ENCODE measurements around the gene RARB.

Gene RARB

DNA sequence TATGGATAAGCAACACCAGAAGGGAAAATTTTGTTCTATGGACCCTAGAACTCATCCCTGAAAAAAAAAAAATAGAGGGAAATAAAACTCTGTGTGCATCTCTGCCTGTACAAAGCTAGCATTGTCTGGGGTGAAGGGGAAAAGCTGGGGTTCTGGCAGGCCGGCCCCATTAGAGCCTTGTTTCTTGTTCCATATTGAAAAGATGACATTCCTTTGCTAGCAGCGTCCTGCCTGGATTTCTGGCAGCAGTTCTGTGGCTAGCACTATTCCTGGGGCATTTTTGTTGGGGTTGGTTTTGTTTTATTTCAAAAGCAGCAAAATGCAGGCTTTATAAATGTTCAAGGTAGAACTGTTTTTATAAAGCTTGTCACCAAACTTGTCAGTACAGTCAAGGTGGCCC, 45.2 kb downstream of the RARB start:
- no peak for DNase-seq

DNA sequence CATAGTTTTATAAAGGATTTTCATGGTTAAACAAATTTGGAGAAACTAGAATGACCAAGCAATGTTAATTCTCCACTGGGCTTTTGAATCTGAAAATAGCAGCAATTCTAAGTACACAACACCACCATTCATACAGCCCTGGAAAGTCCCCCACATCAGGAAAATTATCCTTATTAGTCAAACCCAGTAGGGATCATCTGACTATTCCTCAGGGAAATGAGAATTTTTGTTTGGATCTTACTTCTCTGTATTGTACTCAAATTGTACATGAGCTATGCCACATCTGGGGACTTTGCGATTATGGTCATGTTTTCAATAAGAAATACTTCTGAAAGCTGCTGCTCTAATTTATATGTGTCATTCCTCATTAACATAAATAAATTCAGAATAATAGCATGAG, 46.0 kb downstream of the RARB start:
- no peak for DNase-seq

DNA sequence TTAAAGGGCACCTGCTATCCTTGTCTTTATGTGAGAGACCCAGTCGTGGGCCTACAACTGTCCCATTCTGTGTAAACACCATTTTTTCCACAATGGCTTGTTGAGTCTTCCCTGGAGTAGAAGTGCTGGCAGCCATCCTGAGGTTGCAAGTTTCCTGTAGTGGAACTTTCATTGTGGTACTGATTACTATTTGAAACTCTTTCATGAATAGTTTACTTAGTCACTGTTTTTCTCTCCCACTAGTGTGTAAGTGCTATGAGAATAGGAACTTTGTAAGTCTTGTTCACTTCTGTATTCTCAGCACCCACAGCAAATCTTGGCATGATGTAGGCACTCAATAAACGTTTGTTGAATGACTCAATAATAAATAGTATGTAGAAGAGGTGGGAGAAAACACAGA, 48.6 kb downstream of the RARB start:
- no peak for DNase-seq

DNA sequence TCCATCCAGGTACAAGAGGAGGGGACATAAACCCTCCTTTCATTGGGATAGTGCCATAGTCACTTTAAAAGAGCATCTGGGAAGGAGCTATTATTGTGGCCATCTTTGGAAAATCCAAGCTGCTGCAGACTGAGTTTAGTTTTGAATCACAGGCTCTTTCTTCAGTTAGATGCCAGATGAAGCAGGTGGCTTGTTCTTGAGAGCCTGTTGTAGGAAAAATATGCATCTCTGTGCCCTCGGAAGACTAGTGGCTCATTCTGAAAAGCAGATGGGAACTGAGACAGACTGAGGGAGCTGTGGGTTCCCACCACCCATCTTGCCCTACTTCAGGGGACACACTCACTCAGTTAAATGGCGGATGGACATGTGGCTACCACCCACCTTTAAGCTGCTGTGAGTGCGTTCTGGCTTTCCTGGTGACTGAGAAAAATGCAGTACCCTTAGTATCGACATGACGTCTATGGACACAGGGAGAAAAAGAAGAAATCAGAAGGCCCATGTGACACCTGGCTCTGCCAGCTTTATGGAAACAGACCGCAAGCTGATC, 50.2 kb downstream of the RARB start:
- DNase-seq = peak; percentile 33

DNA sequence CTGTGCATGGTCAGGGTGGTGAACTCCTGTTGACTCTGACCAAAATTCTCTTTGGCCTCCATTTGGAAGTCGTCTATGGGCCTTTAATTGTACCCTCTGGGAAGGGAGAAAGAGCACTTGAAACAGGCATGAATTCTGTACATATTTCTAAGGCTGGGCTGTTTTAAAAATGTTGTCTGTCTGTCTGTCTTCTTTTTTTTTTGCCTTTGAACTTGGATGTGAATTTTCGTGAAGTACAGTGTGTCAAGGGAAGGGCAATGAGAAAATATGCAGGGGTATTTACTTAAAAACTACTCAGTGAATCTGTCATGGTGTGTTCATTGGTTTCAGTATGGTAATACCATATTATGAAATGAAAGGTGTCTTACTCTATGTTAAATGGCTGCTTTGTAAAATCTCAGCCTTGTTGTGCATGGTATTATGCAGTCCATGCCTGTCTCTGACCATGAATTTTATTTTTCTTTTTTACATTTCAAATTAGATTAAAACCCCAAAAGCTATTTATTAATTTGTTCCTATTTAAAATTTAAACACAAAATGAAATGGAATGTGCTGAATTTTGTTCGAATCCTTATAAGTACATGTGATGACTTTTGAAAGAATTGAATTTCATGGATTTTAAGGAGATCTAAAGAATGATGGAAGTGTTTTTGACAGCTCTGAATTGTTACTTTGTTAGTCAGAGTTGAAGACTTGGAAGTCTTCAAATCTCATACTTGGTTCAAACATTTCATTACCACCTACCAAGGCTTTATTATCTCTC, 51.1 kb downstream of the RARB start:
- no peak for DNase-seq

DNA sequence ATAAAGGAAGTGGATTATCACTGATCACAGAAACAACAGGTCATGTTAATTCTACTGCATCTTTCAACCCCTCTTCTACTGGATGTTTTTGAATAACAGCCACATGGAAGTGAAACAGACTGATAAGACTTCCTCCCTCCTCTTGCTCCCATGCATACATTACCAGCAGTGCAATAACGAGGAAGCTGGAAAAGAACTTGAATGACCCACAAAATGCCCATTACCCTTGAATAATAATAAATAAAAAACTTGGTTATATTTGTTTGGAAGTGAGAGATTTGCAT, 51.6 kb downstream of the RARB start:
- no peak for DNase-seq

DNA sequence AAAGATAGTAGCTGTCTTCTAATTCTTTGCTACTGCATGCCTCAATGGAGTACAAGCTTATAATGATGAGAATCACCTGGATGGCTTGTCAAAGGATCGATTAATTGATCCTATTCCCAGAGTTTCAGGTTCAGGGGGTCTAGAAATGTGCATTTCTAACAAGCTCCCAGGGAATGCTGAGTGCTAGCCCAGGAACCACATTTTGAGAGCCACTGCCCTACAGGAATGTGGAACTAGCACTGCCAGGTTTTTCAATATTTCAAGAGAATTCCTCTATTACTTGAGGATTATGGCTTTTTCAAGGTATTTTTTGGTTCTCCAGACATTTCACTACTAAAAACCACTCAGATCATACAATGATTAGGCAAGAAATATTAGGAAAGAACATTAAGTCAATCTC, 52.7 kb downstream of the RARB start:
- no peak for DNase-seq

DNA sequence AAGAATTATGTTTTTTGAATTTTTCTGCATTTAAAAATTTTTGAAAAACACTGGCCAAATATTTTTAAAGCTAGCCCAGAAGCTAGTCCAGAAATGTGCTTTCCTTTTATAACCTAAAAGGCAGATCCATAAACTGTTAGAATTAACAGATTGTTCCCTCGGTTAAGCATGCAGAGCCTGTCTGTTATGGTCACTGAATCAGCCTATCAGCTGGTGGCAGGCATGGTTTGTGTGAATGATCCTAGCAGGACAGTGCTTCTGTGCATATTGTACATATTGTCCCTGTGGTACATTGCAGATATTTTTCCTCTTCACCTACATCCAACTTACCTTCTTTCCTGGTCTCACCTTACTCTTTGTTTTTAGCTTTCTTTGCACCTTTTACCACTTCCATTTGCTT, 53.3 kb downstream of the RARB start:
- no peak for DNase-seq

DNA sequence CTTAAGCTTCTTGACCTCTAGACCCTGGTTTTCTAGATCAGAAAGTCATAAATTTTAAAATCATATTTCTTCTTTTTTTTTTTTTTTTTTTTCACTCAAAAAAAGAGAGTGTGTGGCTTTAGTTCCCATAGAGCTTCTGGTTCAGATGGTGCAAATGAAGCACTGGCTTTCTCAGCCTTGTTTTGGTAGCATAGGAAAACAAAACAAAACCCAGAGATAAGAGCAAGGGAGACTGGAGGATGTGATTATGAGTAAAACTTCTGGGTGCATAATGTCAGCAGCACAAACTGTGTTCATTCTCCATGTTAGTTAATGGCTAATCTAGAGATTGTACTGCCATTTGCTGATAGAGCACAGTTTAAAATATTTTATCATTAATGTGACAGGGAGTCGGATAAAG, 55.4 kb downstream of the RARB start:
- DNase-seq = no peak

DNA sequence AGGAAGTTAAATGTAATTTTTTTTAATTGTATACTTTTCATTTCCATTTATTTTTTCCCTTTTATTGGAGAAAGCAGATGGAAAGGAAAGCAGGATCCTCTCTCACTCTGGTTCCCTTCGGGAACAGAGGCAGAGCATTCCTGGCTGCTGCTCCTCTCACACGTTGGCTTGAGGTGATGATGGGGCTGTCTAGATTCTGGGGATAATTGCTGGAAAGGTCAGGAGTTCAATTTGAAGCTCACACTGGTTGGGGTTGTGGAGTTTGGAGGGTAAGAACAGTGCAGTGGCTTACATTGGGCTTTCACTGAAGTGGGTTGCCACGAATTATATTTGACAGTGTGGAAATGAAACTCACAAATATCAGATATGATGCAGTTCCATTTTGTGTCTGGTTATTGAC, 57.6 kb downstream of the RARB start:
- DNase-seq = no peak

DNA sequence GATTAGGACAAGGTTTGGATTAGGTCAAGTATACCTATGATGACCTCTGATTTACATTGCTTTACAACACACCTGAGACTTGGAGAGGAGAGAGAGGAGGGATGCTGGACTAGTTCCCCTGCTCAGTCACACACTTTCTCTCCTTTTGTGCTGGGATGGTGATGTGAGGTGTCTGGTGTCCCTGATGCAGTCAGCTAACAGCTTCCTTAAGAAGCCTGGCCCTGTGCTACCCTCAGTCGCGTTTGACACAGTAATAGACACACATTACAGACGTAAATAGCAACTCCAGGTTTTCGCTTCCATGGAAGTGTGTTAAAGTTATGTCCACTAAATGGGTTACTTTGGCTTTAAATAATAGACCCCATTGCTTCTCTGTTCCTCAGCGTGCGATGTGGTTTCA, 58.9 kb downstream of the RARB start:
- no peak for DNase-seq

DNA sequence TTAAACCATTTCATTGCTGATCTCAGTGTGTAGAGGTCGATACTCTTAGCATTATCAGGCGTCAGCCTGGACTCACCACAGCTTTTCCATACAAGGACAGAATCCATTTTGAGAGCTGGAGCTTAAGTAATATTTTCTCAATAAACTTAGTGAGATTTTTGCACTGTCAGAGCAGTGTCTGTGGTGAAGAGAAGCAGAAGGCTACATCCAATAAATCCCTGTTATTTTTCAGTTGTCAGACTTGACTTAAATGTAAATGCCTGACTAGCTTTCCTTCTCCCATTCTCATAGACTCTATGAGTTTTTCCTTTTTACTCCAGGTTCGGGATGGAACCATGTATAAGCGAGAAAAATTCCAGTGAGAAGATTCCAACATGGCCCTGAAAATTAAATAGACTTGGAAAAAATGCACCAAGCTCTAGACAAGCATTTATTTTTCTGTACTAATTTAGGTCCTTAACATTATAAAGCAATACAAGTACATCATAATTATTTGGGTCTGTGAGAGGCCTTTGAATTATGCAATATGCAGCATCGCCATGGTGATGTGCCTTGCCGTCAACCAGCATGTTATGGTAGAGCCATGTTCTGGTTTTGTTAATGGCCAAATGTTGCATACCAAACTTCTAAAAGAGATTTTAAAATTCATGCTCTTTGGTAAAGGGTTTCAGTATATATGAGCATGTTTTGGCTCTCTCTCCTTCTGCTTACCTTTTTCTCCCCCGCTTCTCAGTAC, 62.0 kb downstream of the RARB start:
- DNase-seq = no peak

DNA sequence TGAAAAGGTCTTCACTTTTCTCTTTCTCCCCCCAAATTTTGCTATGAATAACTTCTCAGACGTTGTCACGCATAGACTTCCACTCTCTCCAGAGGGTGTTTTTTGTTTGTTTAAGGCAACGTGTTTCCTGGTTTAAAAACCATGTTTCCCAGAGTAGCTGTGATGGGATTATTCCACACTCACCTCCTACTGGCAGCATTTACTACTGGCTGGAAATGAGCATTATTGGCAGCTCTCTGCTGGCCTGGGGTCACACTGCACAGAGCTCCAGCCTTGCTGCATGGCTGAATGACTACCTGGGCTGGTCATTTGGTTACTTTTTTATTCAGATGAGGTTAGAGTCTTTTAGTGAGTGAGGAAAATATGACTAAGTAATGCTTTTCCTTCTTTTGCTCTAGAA, 65.2 kb downstream of the RARB start:
- DNase-seq = no peak

DNA sequence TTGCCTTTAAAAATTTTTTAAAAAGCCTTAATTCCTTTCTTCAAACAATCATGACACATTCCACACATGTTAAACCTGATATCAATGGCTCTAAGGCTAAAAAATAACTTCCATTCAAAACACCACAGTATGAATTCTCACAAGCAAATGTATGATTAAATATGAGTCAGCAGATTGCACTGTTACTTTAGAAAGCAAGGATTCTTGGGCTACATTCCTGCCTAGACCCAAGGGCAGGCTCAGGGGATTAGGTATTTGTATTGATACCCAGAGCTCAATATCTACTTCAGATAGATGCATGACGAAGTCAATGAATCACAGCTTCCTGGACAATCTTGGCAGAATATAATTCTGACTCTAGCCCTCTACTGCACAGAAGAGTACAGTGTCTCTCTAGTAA, 65.7 kb downstream of the RARB start:
- DNase-seq = no peak

DNA sequence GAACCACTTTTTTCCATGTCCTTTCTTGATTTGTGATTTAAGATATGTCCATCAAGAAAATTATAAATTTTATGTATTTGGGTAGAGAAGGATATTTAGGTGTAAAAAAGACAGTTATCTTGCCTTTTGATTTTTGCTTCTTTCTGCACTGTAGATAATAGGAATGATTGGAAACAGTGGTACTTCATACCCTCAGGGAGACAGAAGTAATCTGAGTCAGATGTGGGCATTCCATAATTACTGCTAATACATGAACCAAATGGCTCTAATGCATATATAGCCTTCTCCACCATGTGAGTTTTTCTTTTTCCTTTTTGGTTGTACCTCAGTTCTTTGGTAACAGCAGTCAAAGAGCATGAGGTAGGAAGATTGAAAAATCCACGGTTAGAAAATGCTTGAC, 67.2 kb downstream of the RARB start:
- no peak for DNase-seq

DNA sequence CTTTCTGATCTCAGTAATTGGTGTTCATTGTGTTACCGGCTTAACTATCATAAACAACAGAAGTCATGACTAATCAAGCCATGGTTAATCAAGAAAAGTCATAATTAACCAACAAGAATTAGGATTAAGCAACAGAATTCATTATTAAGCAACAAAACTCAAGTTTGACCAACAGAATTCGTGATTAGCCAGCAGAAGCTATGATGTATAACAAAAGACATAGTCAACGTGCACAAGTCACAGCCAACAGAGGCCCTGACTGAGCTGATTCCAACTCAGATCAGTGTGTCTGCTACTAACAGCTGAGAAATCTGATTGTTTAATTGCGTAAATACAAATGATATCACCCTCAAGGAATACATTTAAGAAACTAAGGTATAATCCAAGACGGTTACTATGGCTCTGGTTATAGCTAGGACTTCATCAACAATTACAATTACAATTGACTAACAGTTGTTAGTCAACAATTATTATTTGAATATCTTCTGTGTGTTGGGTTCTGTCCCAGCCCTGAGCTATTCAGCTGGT, 67.7 kb downstream of the RARB start:
- no peak for DNase-seq

DNA sequence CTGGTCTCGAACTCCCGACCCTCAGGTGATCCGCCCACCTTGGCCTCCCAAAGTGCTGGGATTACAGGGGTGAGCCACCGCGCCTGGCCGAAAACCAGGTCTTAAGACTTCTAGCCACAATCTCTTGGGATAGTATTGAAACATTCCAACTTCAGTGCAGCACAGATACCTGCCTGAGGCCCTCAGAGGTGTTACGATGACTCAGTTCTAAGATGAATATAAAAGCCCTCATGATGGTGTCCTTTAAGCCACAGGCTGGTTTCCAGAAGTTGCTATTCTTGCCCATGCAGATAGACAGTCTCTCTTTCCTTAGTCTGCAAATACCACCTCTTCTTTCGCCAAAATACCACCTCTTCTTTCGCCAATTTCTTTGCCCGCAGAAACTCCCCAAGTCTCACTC, 69.0 kb downstream of the RARB start:
- no peak for DNase-seq

DNA sequence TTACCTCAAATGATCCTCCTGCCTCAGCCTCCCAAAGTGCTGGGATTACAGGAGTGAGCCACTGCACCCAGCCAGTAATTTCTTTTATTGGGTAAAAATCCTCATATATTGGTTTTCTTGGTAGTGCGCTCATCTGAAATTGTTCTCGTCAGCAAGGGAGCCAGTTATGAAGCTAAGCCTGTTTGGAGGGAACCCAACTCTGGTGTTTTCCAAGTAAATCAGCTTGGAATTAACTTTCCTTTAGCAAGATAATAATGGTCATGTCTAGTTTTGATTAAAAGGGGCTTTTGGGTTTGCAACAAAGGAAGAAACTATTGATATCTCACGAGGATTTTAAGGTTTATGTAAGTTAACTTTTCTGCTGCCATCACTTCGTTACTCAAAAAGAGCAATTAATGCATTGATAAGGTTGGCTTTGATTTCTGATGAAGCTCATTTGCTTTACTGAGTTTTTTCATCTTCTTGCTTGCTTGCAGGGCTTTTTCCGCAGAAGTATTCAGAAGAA, 72.7 kb downstream of the RARB start:
- DNase-seq = no peak

DNA sequence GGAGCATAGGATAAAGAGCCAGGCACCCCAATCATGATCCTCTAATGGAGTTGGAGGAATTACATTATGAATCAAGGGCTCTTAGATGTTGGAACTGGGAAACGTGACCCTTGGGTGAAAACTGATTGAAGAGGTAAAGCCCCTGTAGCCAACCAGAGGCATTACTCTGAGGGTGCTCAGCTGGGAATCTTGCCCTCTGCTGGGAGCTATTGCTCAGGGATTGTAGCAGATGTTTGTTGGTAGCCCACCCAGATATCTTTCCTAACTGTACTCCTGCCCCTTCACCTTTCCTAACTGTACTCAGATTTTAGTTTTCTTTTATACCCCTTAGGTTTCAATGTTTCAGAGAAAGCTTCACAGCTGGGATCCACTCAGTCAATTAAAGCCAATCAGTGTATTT, 74.2 kb downstream of the RARB start:
- DNase-seq = no peak

DNA sequence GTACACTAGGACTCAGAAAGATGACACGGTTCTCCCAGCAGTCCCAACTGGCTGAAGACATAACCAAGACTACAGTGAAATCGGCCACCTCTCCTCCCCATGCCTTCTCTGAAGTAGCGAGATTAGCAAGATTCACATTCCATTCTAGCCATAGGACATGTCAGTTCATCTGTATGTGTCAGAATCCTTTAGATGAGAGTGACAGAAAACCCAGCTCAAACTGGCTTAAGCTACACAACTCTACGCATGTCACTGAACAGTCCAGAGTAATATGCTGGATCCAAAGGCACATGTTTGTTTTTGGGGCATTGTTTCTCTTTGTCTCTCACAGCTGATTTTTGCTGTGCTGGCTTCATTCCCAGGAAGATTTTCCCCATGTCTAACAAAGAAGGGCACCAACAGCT, 75.8 kb downstream of the RARB start:
- no peak for DNase-seq

DNA sequence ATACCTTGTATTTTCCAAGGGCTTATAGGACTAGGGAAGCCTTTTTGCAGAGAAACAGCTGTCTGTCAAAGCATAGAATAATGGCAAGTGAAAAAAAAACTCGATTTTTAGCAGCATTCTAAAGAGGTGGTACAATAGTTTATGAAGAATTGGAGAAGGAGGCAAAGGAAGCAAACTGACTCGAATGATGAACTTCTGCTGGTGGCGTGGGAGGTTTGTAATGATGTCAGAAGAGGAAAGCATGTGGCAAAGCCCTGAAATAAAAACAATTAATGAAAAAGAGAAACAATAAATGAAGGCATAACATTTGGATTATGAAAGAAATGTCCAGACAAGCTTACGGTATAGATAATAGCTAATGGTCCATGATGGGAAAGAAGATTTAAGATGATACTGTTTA, 77.5 kb downstream of the RARB start:
- no peak for DNase-seq

DNA sequence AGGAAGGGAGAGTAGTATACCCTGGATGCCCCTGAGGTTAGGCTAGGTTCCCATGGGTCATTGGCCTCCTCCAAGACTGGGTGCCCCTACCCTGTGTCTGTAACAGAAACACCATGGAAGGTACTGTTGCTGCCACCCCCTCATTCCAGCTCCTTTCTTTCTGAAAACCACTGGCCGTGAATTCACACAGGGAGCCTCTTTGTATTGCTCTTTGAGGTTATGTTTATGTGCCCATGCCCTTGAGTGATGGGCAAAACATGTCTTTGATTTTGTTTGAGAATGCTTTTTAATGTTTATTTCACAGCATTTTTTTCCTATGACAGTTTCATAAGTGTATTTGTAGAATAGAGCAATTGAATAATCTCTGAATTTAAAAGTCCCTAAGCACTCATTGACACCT, 79.7 kb downstream of the RARB start:
- DNase-seq = no peak

DNA sequence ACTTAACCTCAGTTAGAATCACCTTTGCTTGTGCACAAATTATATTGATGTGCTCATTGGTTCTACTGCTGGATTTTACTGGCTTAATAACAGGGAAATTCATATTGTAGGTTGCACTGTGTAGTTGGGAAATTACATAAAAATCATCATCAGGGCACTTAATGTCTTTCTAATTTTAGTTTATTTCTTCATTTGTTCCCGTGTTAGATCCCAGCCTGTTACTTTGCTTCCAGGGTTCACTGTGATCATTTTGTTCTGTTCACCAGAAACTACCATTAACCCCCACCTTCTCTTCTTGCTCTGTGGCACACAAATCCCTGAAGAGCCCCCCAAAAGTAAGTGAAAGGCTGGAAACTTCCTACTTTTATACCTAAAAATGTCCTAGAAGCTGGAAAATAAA, 80.4 kb downstream of the RARB start:
- no peak for DNase-seq

DNA sequence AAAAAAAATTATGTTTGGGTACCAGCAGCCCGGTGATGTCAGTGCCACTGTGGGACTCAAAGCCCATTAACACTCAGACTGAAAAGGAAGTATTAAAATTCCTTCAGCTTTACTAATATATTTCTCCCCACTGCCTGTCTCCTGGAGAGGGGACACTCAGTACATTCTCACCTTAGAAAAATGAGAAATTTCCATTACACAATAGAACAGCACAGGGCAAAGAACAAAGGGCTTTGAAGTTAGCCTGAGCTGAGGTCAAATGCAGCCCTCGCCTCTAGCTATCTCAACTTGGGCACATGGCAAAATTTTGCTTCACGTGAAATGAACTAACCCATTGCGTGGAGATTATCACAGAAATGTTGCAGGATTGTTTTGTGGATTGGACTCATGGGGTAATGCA, 80.8 kb downstream of the RARB start:
- DNase-seq = no peak

Data from NCI-H2171 treated with DMSO at 0.1 percent for 48 hours (cell line).